K562 (cell line): ENCODE measurements around the gene SPRYD7. TPM values are rescaled to one million over a fixed set of nuclear protein-coding genes. Genes with fewer than 3 reads are reported as not detected.

Experiments
- ATAC-seq: fragments of 200-7000 bp; cut with Tn5 transposase; 3 replicates; pipeline ENCODE4 v1.9.1; 2020; ENCODE audit warnings: moderate library complexity
- BruUV-seq: library from RNA; stranded (reverse); fragments of 400-500 nt; replicated peaks from 2 replicates; lab custom pipeline; 2021; lab: Mats Ljungman, UMichigan
- CTCF ChIA-PET: fragments of 300-600 bp; formaldehyde crosslinking; extraction: SDS; loops from one replicate; lab custom pipeline; 2021; ENCODE audit warnings: low intra/inter-chr PET ratio; lab: Yijun Ruan, JAX
- POLR2A ChIA-PET: fragments of 300-600, 350-650 bp; sonication (Branson Sonifier 250); formaldehyde crosslinking; extraction: SDS; loops from one replicate; lab custom pipeline; 2021; ENCODE audit warnings: antibody characterized with exemption, inconsistent platforms; lab: Yijun Ruan, JAX
- DNase-seq, 4 experiments: peaks; one replicate each; pipeline versions ENCODE4 v3.0.0 to v3.0.0-alpha.2; 2011 to 2018; ENCODE audit warnings: low spot score in 3 of 4, mixed read lengths in 3 of 4; ENCODE audit errors: extremely low read depth in 1 of 4
- FAIRE-seq: peaks from 2 replicates; lab custom pipeline; 2011; peaks lifted over from hg19 to GRCh38; lab: Jason Lieb, UNC
- H2AFZ ChIP-seq: 2 replicates; pipeline ENCODE4 v1.6.0; 2011; ENCODE audit warnings: low read depth, low read length, control low read depth, inconsistent platforms
- H3K27ac ChIP-seq: fragments of 200-600 bp; 3 replicates; pipeline ENCODE4 v1.8.0; 2011; ENCODE audit warnings: low read depth, mild to moderate bottlenecking, control low read depth, inconsistent platforms, low read length, moderate library complexity, mixed read lengths; ENCODE audit errors: extremely low read depth
- H3K27me3 ChIP-seq, 2 experiments: fragments of 300-600 bp in 1 of 2; 2 replicates in 1 of 2; 3 replicates in 1 of 2; pipeline versions ENCODE4 v1.6.0 to v1.8.0; 2011; ENCODE audit warnings: inconsistent platforms in 2 of 2, low read length in 2 of 2, mild to moderate bottlenecking in 1 of 2, mixed read lengths in 1 of 2, moderate library complexity in 1 of 2; ENCODE audit not compliant: control insufficient read depth in 2 of 2, insufficient read depth in 2 of 2
- H3K36me3 ChIP-seq: fragments of 300-600 bp; 3 replicates; pipeline ENCODE4 v1.8.0; 2011; ENCODE audit warnings: mild to moderate bottlenecking, low read length, inconsistent platforms; ENCODE audit not compliant: control insufficient read depth, insufficient read depth
- H3K4me1 ChIP-seq, 2 experiments: fragments of 200-600 bp in 1 of 2; replicated peaks in 1 of 2; 2 replicates in 1 of 2; 3 replicates in 1 of 2; pipeline versions ENCODE4 v1.5.1 to v1.8.0; 2011; ENCODE audit warnings: inconsistent platforms in 2 of 2, low read length in 2 of 2, mild to moderate bottlenecking in 1 of 2, mixed read lengths in 1 of 2, moderate library complexity in 1 of 2; ENCODE audit not compliant: control insufficient read depth in 2 of 2, insufficient read depth in 2 of 2
- H3K4me2 ChIP-seq: 2 replicates; pipeline ENCODE4 v1.6.1; 2011; ENCODE audit warnings: low read length, control low read depth, inconsistent platforms, mixed read lengths; ENCODE audit not compliant: insufficient read depth
- H3K4me3 ChIP-seq: fragments of 200-600 bp; sonication (generic), shearing (Covaris generic); 2 replicates; pipeline ENCODE4 v1.5.1; 2016; ENCODE audit warnings: control low read depth, inconsistent platforms
- H3K79me2 ChIP-seq: fragments of 200-600 bp; 3 replicates; pipeline ENCODE4 v1.8.0; 2011; ENCODE audit warnings: low read length, inconsistent platforms; ENCODE audit not compliant: control insufficient read depth, insufficient read depth
- H3K9ac ChIP-seq, 2 experiments: 2 replicates each; pipeline versions ENCODE4 v1.6.0 to v1.6.1; 2011; ENCODE audit warnings: low read depth in 2 of 2, low read length in 2 of 2, control low read depth in 1 of 2, inconsistent platforms in 1 of 2, mild to moderate bottlenecking in 1 of 2, mixed read lengths in 1 of 2; ENCODE audit not compliant: insufficient read depth in 1 of 2
- H3K9me1 ChIP-seq: one replicate; pipeline ENCODE4 v1.6.0; 2011; ENCODE audit warnings: inconsistent platforms, mild to moderate bottlenecking, low read length, moderate library complexity; ENCODE audit not compliant: control insufficient read depth, insufficient read depth
- H3K9me3 ChIP-seq: replicated peaks from 2 replicates; pipeline ENCODE4 v1.5.1; 2011; ENCODE audit warnings: low read depth, low read length, inconsistent platforms; ENCODE audit not compliant: control insufficient read depth, insufficient read depth
- H4K20me1 ChIP-seq: replicated peaks from 2 replicates; pipeline ENCODE4 v1.6.1; 2011; ENCODE audit warnings: low read length, inconsistent platforms, mixed read lengths; ENCODE audit not compliant: control insufficient read depth, insufficient read depth
- DLX4 ChIP-seq: fragments of 250-450 bp; sonication (Bioruptor Pico); IDR thresholded peaks from 2 replicates; pipeline ENCODE4 v1.6.1; 2021; ENCODE audit warnings: mild to moderate bottlenecking
- EWSR1 ChIP-seq: fragments of 450-650 bp; IDR thresholded peaks from 2 replicates; pipeline ENCODE4 v1.6.1; 2018; ENCODE audit warnings: borderline replicate concordance, mild to moderate bottlenecking, low read depth, moderate library complexity; ENCODE audit not compliant: partially characterized antibody
- FOS ChIP-seq: IDR thresholded peaks from 3 replicates; pipeline ENCODE4 v1.6.1; 2011; ENCODE audit not compliant: insufficient read length; ENCODE audit errors: extremely low read depth
- JUNB ChIP-seq: fragments of 450-650 bp; formaldehyde crosslinking; conservative IDR thresholded peaks from 2 replicates; pipeline ENCODE4 v1.4.0; 2020; ENCODE audit warnings: mild to moderate bottlenecking
- KLF1 ChIP-seq: fragments of 450-650 bp; IDR thresholded peaks from 2 replicates; pipeline ENCODE4 v1.6.1; 2016; ENCODE audit warnings: missing genetic modification characterization, missing compliant biosample characterization
- LCOR ChIP-seq: sonication (generic); formaldehyde crosslinking; IDR thresholded peaks from 2 replicates; pipeline ENCODE4 v1.8.0; 2022; ENCODE audit warnings: mild to moderate bottlenecking, missing genetic modification reagents
- MAX ChIP-seq: sonication (generic); formaldehyde crosslinking; IDR thresholded peaks from 2 replicates; pipeline ENCODE4 v1.9.0; 2022; ENCODE audit warnings: mild to moderate bottlenecking, missing genetic modification reagents
- MIER1 ChIP-seq: fragments of 450-650 bp; IDR thresholded peaks from 2 replicates; pipeline ENCODE4 v1.6.1; 2016; ENCODE audit warnings: antibody characterized with exemption, mild to moderate bottlenecking, low read depth
- MYC ChIP-seq, 2 experiments: fragments of 250-450 bp in 1 of 2; sonication (Bioruptor Pico) in 1 of 2; IDR thresholded peaks; 2 replicates each; pipeline versions ENCODE4 v1.5.1 to v1.6.1; 2012 to 2021; ENCODE audit warnings: low read depth in 2 of 2, borderline replicate concordance in 1 of 2, improper control_type of control experiment in 1 of 2, low read length in 1 of 2, mild to moderate bottlenecking in 1 of 2, moderate library complexity in 1 of 2
- SMARCA5 ChIP-seq: fragments of 450-650 bp; IDR thresholded peaks from 2 replicates; pipeline ENCODE4 v1.6.1; 2016
- SP1 ChIP-seq: sonication (generic); formaldehyde crosslinking; IDR thresholded peaks from 2 replicates; pipeline ENCODE4 v1.8.1; 2022; ENCODE audit warnings: mild to moderate bottlenecking, missing genetic modification reagents
- SPI1 ChIP-seq: IDR thresholded peaks from 2 replicates; pipeline ENCODE4 v1.6.1; 2011; ENCODE audit warnings: low read depth, low read length, control low read depth, borderline replicate concordance
- TAF15 ChIP-seq: fragments of 200-400 bp; formaldehyde crosslinking; IDR thresholded peaks from 2 replicates; pipeline ENCODE4 v1.6.1; 2017; ENCODE audit warnings: mild to moderate bottlenecking, low read depth, low read length, moderate library complexity
- ZNF174 ChIP-seq: fragments of 250-450 bp; sonication (Bioruptor Pico); IDR thresholded peaks from 2 replicates; pipeline ENCODE4 v1.4.0; 2020; ENCODE audit warnings: mild to moderate bottlenecking
- ZNF197 ChIP-seq: fragments of 200-800 bp; sonication (Bioruptor generic); IDR thresholded peaks from 2 replicates; pipeline ENCODE4 v1.6.1; 2016; ENCODE audit warnings: low read depth, missing genetic modification characterization, missing compliant biosample characterization
- WGBS: fragments of 100-300 bp; shearing (Covaris generic); methylation state at CpG from one replicate; pipeline ENCODE4 v1.1.6; 2016; ENCODE audit warnings: low coverage, mixed read lengths; ENCODE audit not compliant: insufficient coverage; ENCODE audit errors: missing lambda C conversion rate; 5-methylcytosine and 5-hydroxymethylcytosine counted together
- in situ Hi-C: fragments of 300-500 bp; cut with MboI; formaldehyde crosslinking; loops from 4 replicates; pipeline ENCODE4 v1.15.0; 2018; ENCODE audit warnings: inconsistent platforms, mixed read lengths
- intact Hi-C: fragments of 100-400 bp; cut with micrococcal nuclease; formaldehyde crosslinking; loops from 2 replicates; pipeline ENCODE4 v1.14.2; 2022
- polyA plus RNA-seq, 8 experiments: library from polyadenylated mRNA; depleted of rRNA in 4 of 8; stranded (reverse) in 5 of 8; unstranded in 3 of 8; fragments of >200 nt; fragmentation: Nextera tagmentation in 2 of 8; fragmentation: Illumina TruSeq in 1 of 8; extraction: Ambion mirVana in 2 of 8; extraction: Trizol in 1 of 8; gene quantifications; 2 replicates each; pipeline versions ENCODE4 v1.2.1 to v1.2.3, GENCODE V29; 2011 to 2014; ENCODE audit warnings: inconsistent platforms in 1 of 8, missing spikeins in 1 of 8
- total RNA-seq, 7 experiments: library from RNA; depleted of rRNA in 6 of 7; stranded (reverse); fragments of >200 nt in 6 of 7; fragmentation: Illumina TruSeq in 2 of 7; extraction: Trizol in 2 of 7; gene quantifications; 2 replicates each; pipeline versions ENCODE4 v1.2.1 to v1.2.3, GENCODE V29; 2011 to 2021; ENCODE audit warnings: low replicate concordance in 1 of 7

SPRYD7 gene
- total and polyA plus RNA-seq, 9 of the 15 experiments (the other 6 are each of a cell fraction or from before 2014, with no cell fraction given): 4.3 to 11.0 (median 7.9) TPM

- intact Hi-C loops: no loop called here
- Histone ChIP-seq H3K9me1 (no peaks in the 10 kb centered on the region), H3K9me3 (no peaks in the 10 kb centered on the region), H4K20me1 (no peaks in the 10 kb centered on the region), H3K9ac (no peak overlapping the region), H3K4me1 (peaks cover 2 to 9% of the 10 kb centered on the region in 2 experiments; a peak in 3 of 5 replicates), H3K27ac (no peak overlapping the region), H3K79me2 (peaks cover 14% of the 10 kb centered on the region), H3K4me3 (no peak overlapping the region), H3K4me2 (no peak overlapping the region), H3K36me3 (no peaks in the 10 kb centered on the region), H3K27me3 (no peaks in the 10 kb centered on the region), H2AFZ (no peak overlapping the region)
- FAIRE-seq (no peak), DNase-seq (no peak), ATAC-seq (no peak)
- no peak for TF ChIP-seq TAF15
- TF ChIP-seq MYC (IDR thresholded peaks at IDR 0.05; ENCODE audit: low read depth, low read length): no peak
- TF ChIP-seq MYC (CRISPR knock-in tag; IDR thresholded peaks at IDR 0.05; ENCODE audit: borderline replicate concordance, low read depth): no peak
- TF ChIP-seq SMARCA5: no peak
- no peak for TF ChIP-seq JUNB (CRISPR knock-in tag)
- TF ChIP-seq DLX4 (CRISPR knock-in tag): no peak
- TF ChIP-seq SP1: no peak
- no peak for TF ChIP-seq LCOR (CRISPR knock-in tag)
- no peak for TF ChIP-seq ZNF174 (CRISPR knock-in tag)
- TF ChIP-seq ZNF197 (CRISPR knock-in tag): no peak
- TF ChIP-seq MIER1: no peak
- TF ChIP-seq MAX: no peak
- TF ChIP-seq EWSR1: no peak
- TF ChIP-seq SPI1: no peak
- no peak for TF ChIP-seq KLF1 (tag)
- no peak for TF ChIP-seq FOS
- in situ Hi-C loops: no loop called here
- 41% methylated on average over 5 of the region's 5 CpGs for WGBS
- ChIA-PET CTCF (no interaction called here), POLR2A (interaction anchor here (0.6 to 1.2 kb wide), 5 partner anchors 13 to 1853 kb away, joined by 3 to 5 read pairs (median 3); no protein-coding TSS in a partner anchor)
- BruUV-seq: no TSS peak
Measured at GRCh38 chr13:49938921-49939320, 2.8 kb upstream of the SPRYD7 start.
